HepG2 (cell line): Measurements from ENCODE around the gene OLFM2. TPM values are rescaled to one million over a fixed set of nuclear protein-coding genes. Genes with fewer than 3 reads are reported as not detected.

Experiments used
- AKAP8 ChIP-seq: sonication (generic); formaldehyde crosslinking; IDR thresholded peaks from 2 replicates; pipeline ENCODE4 v1.5.1; 2020; ENCODE audit warnings: mild to moderate bottlenecking, missing genetic modification reagents
- FOSL2 ChIP-seq: sonication (generic); formaldehyde crosslinking; IDR thresholded peaks from 2 replicates; pipeline ENCODE4 v1.4.0; 2020; ENCODE audit warnings: missing genetic modification reagents
- FOXA3 ChIP-seq: IDR thresholded peaks from 2 replicates; pipeline ENCODE4 v1.6.1; 2016; ENCODE audit warnings: missing genetic modification reagents, missing compliant biosample characterization
- GABPA ChIP-seq, 2 experiments: IDR thresholded peaks; 2 replicates each; pipeline ENCODE4 v1.6.1; 2011 to 2016; ENCODE audit warnings: low read depth in 2 of 2, low read length in 1 of 2, missing biosample characterization in 1 of 2, missing genetic modification characterization in 1 of 2
- HMG20B ChIP-seq: conservative IDR thresholded peaks from 2 replicates; pipeline ENCODE4 v1.6.1; 2016; ENCODE audit warnings: missing genetic modification reagents, missing compliant biosample characterization
- KLF16 ChIP-seq, 2 experiments: sonication (generic) in 1 of 2; formaldehyde crosslinking in 1 of 2; IDR thresholded peaks; 2 replicates each; pipeline versions ENCODE4 v1.6.1 to v1.8.0; 2016 to 2023; ENCODE audit warnings: missing genetic modification reagents in 2 of 2, missing compliant biosample characterization in 1 of 2
- MAX ChIP-seq: IDR thresholded peaks from 2 replicates; pipeline ENCODE4 v1.6.1; 2012; ENCODE audit warnings: inconsistent platforms
- NPAS2 ChIP-seq: sonication (generic); formaldehyde crosslinking; IDR thresholded peaks from 2 replicates; pipeline ENCODE4 v1.8.0; 2022; ENCODE audit warnings: mild to moderate bottlenecking, missing genetic modification reagents, borderline replicate concordance
- NR2F6 ChIP-seq, 2 experiments: IDR thresholded peaks; 2 replicates each; pipeline ENCODE4 v1.6.1; 2016; ENCODE audit warnings: antibody characterized with exemption in 1 of 2, mild to moderate bottlenecking in 1 of 2
- POLR2AphosphoS5 ChIP-seq: IDR thresholded peaks from 2 replicates; pipeline ENCODE4 v1.6.1; 2012; ENCODE audit warnings: low read depth, low read length
- RBAK ChIP-seq: sonication (generic); formaldehyde crosslinking; IDR thresholded peaks from 2 replicates; pipeline ENCODE4 v1.5.1; 2020; ENCODE audit warnings: mild to moderate bottlenecking, missing genetic modification reagents
- SOX6 ChIP-seq, 2 experiments: fragments of 450-650 bp in 1 of 2; sonication (generic) in 1 of 2; formaldehyde crosslinking in 1 of 2; IDR thresholded peaks; 2 replicates each; pipeline versions ENCODE4 v1.4.0 to v1.6.1; 2017 to 2020; ENCODE audit warnings: antibody characterized with exemption in 1 of 2, mild to moderate bottlenecking in 1 of 2, missing genetic modification reagents in 1 of 2
- TAF1 ChIP-seq: sonication (generic); formaldehyde crosslinking; IDR thresholded peaks from 2 replicates; pipeline ENCODE4 v1.4.0; 2020; ENCODE audit warnings: missing genetic modification reagents
- THAP11 ChIP-seq: IDR thresholded peaks from 2 replicates; pipeline ENCODE4 v1.6.1; 2016; ENCODE audit warnings: missing biosample characterization, missing genetic modification reagents
- TOPORS ChIP-seq: sonication (generic); formaldehyde crosslinking; IDR thresholded peaks from 2 replicates; pipeline ENCODE4 v1.8.0; 2023; ENCODE audit warnings: mild to moderate bottlenecking, missing genetic modification reagents
- ZBTB14 ChIP-seq: sonication (generic); formaldehyde crosslinking; IDR thresholded peaks from 2 replicates; pipeline ENCODE4 v1.4.0; 2020; ENCODE audit warnings: missing genetic modification reagents
- ZNF30 ChIP-seq: sonication (generic); formaldehyde crosslinking; IDR thresholded peaks from 2 replicates; pipeline ENCODE4 v1.5.0; 2020; ENCODE audit warnings: mild to moderate bottlenecking, missing genetic modification reagents
- ZNF335 ChIP-seq: sonication (generic); formaldehyde crosslinking; IDR thresholded peaks from 2 replicates; pipeline ENCODE4 v1.4.0; 2020; ENCODE audit warnings: missing genetic modification reagents
- polyA plus RNA-seq, 8 experiments: library from polyadenylated mRNA; depleted of rRNA in 3 of 8; stranded (reverse) in 7 of 8; unstranded in 1 of 8; fragments of >200 nt; fragmentation: Illumina TruSeq in 4 of 8; extraction: Trizol in 4 of 8; gene quantifications; 2 replicates each; pipeline versions ENCODE4 v1.2.1 to v1.2.3, GENCODE V29; 2011 to 2016; ENCODE audit warnings: low read depth in 4 of 8, missing spikeins in 1 of 8, mixed read lengths in 1 of 8; ENCODE audit not compliant: insufficient read depth in 1 of 8
- total RNA-seq, 5 experiments: library from RNA; depleted of rRNA; stranded (reverse); fragments of >200 nt; fragmentation: Illumina TruSeq; extraction: Trizol; gene quantifications; 2 replicates each; pipeline ENCODE4 v1.2.3, GENCODE V29; 2016; ENCODE audit warnings: low read depth in 1 of 5
- TF ChIP-seq, protein P1 (sequence below): sonication (generic); formaldehyde crosslinking; conservative IDR thresholded peaks from 2 replicates; pipeline ENCODE4 v1.8.0; 2022; ENCODE audit warnings: low read depth, missing genetic modification reagents
- TF ChIP-seq, protein P2 (sequence below): sonication (generic); formaldehyde crosslinking; IDR thresholded peaks from 2 replicates; pipeline ENCODE4 v1.4.0; 2020; ENCODE audit warnings: missing genetic modification reagents
- TF ChIP-seq, protein P3 (sequence below): sonication (generic); formaldehyde crosslinking; IDR thresholded peaks from 2 replicates; pipeline ENCODE4 v1.4.0; 2020; ENCODE audit warnings: missing genetic modification reagents, mild to moderate bottlenecking, borderline replicate concordance

OLFM2 gene
- total and polyA plus RNA-seq, 2 of the 13 experiments (the other 11 are each of a cell fraction or from before 2014, with no cell fraction given) = 0.20 to 0.51 TPM

DNA sequence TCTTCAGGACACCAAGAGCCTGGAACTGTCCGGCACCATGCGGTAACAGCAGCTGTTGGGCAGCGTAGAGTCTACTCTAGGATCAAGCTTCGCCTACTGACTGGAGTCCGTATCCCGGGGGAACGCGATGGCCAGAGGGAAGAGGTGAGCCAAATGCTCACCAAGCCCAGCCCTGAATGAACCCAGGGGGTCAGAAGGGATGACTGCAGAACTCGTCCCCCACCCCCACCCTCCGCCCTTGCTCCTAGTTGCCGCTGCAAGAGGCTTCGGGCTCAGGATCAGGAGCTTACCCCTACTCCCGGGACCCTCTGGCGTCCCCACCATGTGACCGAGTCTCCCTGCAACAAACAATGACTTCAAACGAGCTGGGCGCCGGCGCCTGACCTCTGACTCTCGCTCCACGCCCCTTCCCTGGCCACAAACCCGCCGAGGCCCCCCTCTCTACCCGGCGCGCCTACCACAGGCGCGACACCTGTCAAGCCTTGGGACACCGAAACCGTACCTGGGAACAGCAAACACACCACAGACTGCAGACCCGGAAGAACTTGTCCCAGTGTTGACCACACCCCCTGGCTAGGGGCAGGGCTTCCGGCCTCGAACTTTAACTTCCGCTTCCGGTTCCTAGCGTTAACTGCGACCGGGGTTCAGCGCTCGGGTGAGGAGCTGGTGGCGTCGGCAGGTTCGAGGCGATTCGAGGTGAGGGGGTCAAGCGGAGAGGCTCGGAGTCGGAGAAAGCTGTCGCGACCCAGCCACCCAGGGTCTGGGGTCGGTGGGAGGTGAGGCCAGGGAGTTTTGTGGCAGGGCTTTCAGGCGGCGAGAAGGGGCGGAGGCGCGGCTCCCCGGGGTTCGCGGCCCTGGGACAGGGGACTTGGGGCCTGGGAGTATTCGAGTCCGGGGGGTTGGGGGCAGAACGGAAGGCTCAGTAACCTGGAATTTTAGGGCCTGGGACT is 108.8 kb downstream of the OLFM2 start, which contains the start of gene UBL5 (continued):
- TF ChIP-seq, protein P1, sequence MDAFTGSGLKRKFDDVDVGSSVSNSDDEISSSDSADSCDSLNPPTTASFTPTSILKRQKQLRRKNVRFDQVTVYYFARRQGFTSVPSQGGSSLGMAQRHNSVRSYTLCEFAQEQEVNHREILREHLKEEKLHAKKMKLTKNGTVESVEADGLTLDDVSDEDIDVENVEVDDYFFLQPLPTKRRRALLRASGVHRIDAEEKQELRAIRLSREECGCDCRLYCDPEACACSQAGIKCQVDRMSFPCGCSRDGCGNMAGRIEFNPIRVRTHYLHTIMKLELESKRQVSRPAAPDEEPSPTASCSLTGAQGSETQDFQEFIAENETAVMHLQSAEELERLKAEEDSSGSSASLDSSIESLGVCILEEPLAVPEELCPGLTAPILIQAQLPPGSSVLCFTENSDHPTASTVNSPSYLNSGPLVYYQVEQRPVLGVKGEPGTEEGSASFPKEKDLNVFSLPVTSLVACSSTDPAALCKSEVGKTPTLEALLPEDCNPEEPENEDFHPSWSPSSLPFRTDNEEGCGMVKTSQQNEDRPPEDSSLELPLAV = no peak
- TF ChIP-seq ZNF335 (CRISPR knock-in tag) = peak; percentile 60; the same call in 1 of the 2 replicates
- peak; percentile 63 for TF ChIP-seq FOXA3
- TF ChIP-seq NR2F6 (IDR thresholded peaks at IDR 0.05) = peak; percentile 14; the same call in 1 of the 2 replicates
- peak; percentile 63 for TF ChIP-seq NR2F6 (CRISPR knock-in tag; IDR thresholded peaks at IDR 0.05)
- TF ChIP-seq FOSL2 = peak; percentile 38; the same call in 1 of the 2 replicates
- peak; percentile 97 for TF ChIP-seq GABPA (IDR thresholded peaks at IDR 0.05; ENCODE audit: low read depth, low read length)
- peak; percentile 100 for TF ChIP-seq GABPA (CRISPR knock-in tag; IDR thresholded peaks at IDR 0.05; ENCODE audit: low read depth)
- TF ChIP-seq HMG20B (CRISPR knock-in tag) = no peak
- TF ChIP-seq MAX = peak; percentile 64; the same call in 1 of the 2 replicates
- no peak for TF ChIP-seq ZNF30
- TF ChIP-seq RBAK (CRISPR knock-in tag) = no peak
- TF ChIP-seq TAF1 (CRISPR knock-in tag) = peak; percentile 81; the same call in 1 of the 2 replicates
- peak; percentile 98 for TF ChIP-seq POLR2AphosphoS5
- TF ChIP-seq, protein P2, sequence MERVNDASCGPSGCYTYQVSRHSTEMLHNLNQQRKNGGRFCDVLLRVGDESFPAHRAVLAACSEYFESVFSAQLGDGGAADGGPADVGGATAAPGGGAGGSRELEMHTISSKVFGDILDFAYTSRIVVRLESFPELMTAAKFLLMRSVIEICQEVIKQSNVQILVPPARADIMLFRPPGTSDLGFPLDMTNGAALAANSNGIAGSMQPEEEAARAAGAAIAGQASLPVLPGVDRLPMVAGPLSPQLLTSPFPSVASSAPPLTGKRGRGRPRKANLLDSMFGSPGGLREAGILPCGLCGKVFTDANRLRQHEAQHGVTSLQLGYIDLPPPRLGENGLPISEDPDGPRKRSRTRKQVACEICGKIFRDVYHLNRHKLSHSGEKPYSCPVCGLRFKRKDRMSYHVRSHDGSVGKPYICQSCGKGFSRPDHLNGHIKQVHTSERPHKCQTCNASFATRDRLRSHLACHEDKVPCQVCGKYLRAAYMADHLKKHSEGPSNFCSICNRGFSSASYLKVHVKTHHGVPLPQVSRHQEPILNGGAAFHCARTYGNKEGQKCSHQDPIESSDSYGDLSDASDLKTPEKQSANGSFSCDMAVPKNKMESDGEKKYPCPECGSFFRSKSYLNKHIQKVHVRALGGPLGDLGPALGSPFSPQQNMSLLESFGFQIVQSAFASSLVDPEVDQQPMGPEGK (CRISPR knock-in tag) = peak; percentile 64
- TF ChIP-seq AKAP8 (CRISPR knock-in tag) = no peak
- TF ChIP-seq THAP11 = peak; percentile 96
- TF ChIP-seq SOX6 (IDR thresholded peaks at IDR 0.05) = no peak
- TF ChIP-seq SOX6 (CRISPR knock-in tag; IDR thresholded peaks at IDR 0.05) = peak; percentile 34; the same call in 1 of the 2 replicates
- TF ChIP-seq KLF16 (CRISPR knock-in tag; IDR thresholded peaks at IDR 0.05) = peak in 1 of 2 experiments; percentile 94; a peak in 2 of 4 replicates
- TF ChIP-seq NPAS2 (CRISPR knock-in tag) = no peak
- no peak for TF ChIP-seq TOPORS (CRISPR knock-in tag)
- TF ChIP-seq, protein P3, sequence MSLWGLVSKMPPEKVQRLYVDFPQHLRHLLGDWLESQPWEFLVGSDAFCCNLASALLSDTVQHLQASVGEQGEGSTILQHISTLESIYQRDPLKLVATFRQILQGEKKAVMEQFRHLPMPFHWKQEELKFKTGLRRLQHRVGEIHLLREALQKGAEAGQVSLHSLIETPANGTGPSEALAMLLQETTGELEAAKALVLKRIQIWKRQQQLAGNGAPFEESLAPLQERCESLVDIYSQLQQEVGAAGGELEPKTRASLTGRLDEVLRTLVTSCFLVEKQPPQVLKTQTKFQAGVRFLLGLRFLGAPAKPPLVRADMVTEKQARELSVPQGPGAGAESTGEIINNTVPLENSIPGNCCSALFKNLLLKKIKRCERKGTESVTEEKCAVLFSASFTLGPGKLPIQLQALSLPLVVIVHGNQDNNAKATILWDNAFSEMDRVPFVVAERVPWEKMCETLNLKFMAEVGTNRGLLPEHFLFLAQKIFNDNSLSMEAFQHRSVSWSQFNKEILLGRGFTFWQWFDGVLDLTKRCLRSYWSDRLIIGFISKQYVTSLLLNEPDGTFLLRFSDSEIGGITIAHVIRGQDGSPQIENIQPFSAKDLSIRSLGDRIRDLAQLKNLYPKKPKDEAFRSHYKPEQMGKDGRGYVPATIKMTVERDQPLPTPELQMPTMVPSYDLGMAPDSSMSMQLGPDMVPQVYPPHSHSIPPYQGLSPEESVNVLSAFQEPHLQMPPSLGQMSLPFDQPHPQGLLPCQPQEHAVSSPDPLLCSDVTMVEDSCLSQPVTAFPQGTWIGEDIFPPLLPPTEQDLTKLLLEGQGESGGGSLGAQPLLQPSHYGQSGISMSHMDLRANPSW (CRISPR knock-in tag) = no peak; the same call in 1 of the 2 replicates
- TF ChIP-seq ZBTB14 (CRISPR knock-in tag) = no peak
